NCI-H1694 treated with DMSO at 0.1 percent for 48 hours (cell line): ENCODE results near the gene INO80.
"Not testable (repeated sequence)": the region's sequence is repeated elsewhere in the genome, so short reads cannot be mapped to it uniquely, and the experiment has no call there.

Experiments
- DNase-seq: peaks from one replicate; lab custom pipeline; 2025; lab: John Stamatoyannopoulos, UW

The INO80 gene

DNA sequence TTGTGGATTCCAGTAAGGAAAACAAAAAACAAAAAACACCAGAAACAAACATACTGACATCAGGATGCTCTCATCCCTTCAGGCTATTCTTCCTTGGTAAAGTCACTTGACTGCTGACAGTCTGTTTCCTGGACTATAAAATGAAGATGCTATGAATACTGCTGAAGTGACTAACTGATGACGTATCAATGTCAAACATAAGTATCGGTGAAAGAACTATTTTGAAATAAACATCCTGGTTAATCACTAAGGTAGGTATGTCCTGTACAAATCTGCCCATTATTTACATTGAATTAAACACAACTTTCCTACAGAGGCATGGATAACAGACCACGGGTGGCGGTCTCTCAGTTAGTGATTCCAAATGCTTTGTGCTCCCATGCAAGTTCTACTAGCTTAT, 116.9 kb downstream of the INO80 start:
- no peak for DNase-seq

DNA sequence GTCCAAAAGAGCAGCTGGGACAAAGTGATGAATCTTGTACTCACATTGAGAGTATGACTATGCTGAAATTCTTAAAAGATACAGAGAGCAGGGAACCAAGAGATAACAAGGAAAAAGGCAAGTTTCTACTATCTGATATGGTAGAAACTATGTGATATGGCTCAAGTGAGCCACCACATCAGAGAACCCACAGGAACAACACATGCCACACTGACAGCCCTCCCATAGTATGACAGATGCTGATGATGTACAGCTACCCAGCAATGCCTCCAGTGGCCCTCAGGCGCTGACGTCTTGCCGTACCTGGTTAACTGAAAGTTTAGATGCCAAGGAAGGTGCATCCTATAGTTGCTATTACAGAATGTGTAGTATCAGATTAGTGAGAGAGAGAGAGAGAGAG, 120.4 kb downstream of the INO80 start:
- DNase-seq, result no peak

DNA sequence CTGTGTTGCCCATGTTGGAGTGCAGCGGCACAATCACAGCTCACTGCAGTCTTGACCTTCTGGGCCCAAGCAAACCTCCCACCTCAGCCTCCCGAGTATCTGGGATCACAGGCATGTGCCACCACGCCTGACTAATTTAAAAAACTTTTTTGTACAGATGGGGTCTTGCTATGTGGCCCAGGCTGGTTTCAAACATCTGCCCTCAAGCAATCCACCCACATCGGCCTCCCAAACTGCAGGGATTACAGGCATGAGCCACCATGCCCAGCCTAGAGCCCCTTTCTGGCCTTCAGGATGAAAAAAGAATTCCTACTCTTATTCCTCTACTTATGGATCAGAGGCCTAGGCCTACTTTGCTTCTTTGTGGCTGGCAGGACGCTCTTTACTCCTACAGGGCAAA, 123.3 kb downstream of the INO80 start:
- DNase-seq, result no peak

DNA sequence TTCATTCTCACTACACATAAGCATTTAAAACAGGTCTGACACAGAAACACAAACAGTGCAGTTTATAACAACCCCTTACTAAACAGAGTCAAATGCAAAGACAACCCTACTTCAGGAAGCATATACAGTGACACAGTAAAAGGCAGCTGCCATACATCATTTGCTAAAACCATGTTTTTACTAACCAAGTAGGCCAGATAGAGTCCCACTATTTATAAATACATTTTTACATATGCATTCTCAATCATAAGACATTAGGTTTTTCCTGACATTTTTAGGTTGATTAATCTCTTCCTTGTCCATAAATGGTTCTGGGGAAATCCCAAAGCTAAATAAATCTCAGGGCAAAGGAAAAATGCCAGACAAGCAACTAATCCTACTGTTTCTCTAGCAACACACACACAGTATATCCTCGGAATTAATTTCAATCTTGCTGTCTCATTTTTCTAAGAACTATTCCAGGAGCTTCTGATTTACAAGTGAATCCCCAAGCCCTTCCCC, 123.8 kb downstream of the INO80 start:
- DNase-seq, result no peak

DNA sequence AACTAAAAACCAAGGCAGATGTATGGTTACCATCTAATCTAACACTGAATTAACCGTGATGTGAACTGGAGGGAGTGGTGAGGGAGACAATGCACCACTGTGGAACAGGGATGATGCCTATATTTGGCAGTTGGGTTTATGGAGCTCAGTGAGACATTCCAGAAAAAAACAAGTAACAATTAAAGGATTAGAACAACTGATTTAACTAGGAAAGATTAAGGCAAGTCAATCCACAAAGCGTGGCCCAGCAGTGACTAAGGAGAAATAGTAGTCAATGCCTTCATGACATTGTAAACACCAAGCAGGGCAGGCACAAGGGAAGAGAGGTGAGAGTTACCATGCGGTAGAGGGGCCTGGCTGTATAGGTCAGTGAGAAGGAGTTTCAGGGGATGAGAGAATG, 124.7 kb downstream of the INO80 start:
- DNase-seq, result no peak

DNA sequence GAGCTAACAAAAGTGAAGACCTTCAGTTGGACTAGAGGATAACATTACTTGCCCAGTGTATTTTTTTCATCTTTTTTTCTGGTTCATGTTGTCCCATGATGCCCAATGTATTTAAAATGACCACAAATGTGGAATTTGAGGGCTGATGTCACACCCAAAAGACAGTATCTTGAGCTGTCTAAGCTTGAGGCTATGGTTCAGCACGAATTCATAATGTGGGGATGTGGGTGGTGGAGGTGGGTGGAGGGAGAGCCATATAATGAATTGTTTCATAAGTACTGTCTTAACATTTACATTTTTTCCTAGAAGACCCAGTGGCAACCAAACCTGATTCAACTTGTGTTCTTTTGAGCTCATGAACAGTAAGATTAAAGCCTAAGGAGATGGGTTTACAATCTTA, 125.3 kb downstream of the INO80 start:
- no peak for DNase-seq

DNA sequence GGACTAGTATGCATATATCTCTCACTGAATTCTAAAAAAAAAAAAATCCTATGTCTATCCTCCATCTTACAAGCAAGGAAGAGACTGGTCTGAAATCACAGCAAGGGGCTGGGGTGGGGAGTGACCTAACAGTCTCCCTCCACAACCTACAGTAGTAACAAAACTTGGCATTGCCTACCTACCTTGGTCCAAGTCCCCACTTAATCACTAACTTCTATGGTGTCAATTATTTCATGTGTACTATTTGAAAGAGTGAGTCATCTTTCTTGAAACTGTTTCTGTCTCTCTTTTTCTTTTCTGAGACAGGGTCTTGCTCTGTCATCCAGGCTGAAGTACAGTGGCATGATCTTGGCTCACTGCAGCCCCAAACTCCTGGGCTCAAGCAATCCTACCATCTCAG, 126.0 kb downstream of the INO80 start:
- no peak for DNase-seq

DNA sequence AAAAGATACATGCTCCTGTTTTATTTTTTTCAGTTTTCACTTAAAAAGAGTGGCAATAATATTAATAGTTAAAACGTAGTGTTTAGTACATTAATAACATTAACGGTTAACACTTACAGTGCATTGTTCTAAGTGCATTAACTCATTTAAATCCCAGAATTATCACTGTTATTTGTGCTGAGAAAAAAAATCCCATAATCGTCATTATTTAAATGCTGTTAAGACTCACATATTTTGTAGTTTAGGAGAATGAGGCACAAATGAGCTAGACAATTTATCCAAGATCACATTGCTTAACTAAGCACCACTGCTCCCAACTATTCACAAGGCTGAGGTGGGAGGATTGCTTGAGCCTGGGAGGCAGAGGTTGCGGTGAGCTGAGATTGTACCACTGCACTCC, 127.9 kb downstream of the INO80 start:
- no peak for DNase-seq

DNA sequence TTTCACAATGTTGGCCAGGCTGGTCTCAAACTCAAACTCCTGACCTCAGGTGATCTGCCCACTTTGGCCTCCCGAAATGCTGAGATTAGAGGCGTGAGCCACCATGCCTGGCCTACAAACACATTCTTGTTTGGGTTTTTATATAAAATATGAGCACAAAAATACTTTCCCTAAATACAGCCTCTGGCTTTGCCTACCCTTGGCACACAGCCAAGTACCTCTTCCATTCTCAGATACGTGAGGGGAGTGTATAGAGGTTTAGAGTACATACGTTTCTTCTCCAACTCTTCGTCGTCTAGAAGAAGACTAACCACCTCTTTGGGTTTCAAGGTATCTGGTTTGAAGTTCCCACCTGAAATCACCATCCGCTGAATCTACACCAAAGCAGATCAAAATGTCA, 129.3 kb downstream of the INO80 start:
- no peak for DNase-seq

DNA sequence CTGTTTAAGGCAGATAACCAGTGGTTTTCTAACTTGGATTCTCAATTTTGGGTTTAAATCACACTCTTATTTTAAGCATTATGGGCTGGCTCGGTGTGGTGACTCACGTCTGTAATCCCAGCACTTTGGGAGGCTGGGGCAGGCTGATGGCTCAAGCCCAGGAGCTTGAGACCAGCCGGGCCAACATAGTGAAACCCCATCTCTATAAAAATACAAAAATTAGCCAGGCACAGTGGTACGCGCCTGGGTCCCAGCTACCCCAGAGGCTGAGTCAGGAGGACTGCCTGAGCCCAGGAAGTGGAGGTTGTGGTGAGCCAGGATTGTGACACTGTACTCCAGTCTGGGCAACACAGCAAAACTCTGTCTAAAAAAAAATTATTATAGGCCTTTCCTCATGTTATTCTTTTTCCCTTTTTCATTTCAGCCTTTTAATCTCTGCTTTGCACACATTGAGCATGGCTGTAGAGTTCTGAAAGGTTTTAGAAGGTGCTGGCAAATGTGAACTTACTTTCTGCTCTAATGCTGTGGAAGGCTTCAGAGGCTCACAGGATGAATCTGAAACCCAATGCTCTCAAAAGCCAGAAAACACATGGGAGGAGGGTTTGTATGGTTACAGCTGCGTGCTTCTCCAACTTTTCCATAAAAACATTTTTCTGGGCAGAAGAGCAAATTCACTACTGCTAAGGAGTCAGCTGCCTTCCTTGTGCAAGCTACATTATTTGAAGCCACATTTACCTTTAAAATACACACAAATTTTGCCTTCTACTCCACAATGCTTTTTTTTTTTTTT, 130.3 kb downstream of the INO80 start:
- DNase-seq, result no peak

DNA sequence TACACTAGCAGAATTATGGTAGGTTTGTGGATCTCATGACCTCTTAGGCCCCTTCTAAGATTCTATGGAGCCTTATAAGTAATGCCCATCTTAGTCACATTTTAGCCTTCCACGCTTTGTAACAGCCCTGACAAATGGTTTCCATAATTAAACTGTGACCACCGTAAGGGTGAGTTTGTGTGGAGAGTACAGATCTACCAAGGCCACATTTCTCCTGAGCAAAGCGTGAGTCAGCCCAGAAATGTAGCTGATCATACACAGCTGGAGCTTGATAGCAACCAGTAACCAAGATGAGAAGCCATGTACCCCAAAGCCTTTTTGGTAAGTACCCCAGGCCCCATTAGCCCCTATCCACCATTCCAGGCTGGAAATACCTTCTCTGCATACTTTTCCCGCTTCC, 131.1 kb downstream of the INO80 start:
- no peak for DNase-seq

DNA sequence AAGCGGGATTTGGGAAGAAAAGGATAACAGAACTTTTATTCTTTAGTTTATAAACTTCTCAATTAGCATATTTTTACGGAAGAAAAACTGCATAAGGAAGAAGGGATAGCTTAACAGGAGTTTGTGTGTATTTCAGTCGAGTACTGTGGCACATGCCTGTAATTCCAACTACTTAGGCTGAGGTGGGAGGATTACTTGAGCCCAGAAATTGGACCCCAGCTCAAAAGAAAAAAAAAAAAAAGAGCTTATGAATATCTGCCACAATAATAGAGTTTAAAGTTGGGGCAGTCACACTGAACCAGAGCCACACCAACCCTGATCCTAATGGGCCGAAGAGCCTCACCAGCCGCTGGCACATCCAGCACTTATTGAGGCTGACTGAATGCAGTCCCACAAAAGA, 131.7 kb downstream of the INO80 start:
- DNase-seq, result no peak

DNA sequence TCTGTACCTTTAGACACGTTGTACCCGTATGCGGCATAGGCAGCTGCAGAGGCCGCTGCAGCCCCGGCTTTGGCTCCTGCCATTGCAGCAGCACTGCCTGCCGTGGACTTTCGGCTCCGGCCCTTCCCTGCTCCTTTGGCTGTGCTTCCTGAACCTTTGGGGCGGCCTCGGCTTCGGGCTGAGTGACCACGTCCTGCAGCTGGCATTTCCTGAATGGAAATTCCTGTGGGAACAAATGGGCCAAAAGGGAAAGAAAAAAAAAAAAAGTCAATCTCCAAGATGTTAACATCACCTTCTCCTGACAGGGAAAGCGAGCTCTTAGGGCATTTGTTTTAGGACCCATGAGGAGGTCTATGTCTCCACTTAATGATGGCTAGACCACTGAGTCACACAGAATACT, 133.2 kb downstream of the INO80 start:
- DNase-seq, result no peak

DNA sequence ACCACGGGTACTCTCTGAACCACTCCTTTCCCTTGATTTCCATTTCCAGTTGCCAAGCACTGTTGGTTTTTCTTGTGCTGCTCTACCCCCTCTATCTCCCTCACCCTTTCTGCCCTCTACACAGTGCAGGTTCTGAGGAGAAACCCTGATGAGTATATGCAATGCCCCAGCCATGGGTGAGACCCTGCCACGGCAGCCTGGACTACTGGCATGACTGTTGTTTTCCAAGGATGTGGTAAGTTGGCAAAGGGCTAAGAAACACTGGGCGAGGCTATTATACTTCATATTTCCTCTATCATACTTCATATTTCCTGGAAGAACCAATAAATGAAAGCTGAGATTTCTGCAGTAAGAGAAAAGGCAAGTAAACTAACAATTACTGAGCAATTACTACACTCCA, 134.9 kb downstream of the INO80 start:
- no peak for DNase-seq

DNA sequence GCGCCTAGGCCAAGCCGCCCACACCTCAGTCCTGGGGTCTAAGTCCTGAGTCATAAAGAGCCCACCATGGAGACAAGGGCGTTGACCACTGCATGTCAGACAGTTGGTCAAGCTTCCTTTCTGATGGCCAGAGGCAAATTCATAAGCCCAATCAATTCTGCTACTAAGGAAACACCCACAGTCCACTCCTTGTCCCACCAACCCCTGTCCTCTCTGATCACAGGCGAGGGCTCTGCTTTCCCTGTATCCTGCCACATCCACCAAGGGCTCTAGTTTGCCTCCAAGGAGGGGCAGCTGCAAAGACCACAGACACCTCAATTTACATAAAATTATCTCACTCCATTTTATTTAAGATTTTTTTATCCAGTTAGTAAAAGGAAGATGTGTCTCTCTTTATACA, 137.5 kb downstream of the INO80 start:
- no peak for DNase-seq

DNA sequence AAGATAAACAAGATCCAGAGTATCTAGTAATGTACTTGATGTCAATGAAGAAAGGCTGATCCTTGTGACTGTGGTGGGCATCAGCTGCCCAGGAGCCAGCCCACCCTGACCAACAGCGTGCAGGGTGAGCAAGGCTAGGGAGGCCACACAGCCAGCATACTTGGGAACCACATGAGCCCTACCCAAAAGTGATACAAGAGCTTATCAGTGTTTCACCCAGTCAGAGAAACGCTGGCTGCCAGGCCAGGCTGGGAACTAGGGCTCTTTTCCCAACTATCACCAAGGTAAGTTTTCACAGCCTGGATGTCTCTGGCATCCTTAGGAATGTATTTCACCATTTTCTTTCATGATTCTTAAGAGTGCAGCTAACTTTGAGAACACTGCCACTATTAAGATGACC, 137.9 kb downstream of the INO80 start:
- no peak for DNase-seq

DNA sequence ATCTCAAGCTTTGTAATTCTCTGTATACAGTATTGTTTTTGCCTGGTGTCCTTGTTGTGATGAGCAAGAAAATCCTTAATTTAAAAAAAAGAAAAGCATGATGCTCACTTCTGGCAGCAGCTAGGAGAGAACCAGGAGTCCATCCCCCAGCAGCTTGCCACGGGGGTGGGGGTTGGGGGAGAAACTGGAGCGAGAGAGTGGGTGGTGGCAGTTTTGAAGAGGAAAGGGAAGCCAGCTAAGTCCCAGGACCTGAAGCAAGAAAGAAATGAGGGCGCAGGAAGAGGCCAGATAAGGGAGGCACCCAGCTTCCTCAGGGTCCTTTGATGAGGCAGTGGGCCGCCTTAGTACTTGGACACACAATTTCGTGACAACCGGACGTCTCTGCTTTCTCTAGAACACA, 139.3 kb downstream of the INO80 start:
- no peak for DNase-seq

DNA sequence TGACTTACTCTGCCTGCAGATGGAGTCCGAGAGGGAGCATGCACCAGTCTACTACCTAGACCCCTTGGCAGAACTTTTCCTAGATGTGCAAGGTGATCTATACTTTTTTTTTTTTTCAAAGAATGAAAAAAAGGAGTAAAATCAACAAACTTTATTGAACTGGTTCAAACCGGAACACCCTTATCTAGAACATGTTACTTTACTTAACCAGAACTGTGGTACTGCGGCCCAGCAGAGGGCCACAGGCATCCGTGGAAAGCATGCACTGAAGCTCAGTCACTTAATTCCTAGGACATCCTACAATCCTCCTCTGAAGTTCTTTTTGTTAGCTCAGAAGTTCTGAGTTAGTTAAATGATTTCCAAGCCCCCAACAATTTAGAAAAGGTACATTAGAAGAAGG, 141.2 kb downstream of the INO80 start:
- no peak for DNase-seq

DNA sequence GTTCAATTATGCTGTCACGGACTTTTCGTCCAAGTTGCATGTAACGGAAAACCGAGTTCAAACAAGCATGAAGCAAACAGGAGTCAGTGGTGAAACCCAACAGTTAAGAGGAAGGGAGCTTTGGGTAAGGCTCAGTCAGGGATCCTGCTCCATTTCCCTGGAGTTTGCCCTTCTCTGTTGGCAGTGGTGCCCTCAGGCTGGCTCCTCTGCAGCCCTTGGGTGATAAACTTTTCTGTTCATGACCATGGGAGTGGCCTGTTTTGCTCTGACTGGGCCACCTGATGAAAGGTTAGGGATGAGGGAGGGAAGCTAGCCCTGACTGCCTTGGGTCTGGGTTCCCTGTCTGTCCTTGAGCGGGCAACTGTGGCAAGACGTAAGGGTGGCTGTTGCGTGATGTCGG, 146.7 kb downstream of the INO80 start:
- no peak for DNase-seq

DNA sequence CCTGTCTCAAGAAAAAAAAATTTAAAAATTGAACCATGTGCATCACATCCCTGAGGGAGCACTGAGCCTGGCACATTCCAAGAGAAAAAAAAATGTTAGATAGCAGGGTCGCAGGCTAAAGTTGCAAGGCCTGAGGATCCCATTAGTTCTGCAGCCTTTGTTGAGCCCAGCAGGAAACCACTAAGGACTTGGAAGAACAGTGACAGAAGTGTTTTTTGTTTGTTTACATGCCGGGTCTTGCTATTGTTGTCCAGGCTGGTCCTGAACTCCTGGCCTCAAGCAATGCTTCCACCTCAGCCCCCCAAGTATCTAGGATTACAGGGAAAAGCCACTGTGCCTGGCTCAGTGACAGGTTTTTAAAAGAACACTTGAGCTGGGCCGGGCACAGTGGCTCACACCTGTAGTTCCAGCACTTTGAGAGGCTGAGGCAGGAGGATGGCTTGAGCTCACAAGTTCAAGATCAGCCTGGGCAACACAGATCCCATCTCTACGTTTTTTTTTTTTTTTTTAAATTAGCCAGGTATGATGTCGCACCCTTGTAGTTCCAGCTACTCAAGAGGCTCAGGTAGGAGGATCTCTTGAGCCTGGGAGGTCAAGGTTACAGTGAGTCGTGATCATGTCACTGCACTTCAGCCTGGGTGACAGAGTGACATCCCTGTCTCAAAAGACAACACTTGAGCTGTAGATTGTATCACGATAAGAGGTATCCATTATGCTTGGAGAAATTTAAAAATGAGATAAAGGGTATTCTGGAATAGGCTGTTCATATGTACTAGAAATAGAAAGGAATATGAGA, 147.6 kb downstream of the INO80 start:
- DNase-seq, result no peak

DNA sequence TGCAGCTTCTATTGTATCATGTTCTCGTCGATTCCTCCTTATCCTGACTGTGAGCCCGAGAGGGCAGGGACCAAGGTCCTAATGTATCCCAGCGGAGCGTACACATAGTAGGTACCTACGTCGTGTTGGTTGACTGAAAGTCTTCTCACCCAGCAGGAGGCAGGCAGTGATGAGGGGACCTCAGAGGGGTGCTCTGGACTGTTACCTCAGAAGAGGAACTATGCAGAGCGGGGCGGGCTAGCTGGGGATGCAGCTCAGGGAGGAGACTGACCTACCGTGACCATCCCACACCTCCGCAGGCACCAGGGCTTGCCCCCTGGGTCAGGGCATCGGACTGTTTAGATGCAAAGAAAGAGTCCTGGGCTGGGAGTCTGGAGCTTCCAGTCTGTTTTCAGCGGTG, 151.4 kb downstream of the INO80 start:
- DNase-seq, result no peak

DNA sequence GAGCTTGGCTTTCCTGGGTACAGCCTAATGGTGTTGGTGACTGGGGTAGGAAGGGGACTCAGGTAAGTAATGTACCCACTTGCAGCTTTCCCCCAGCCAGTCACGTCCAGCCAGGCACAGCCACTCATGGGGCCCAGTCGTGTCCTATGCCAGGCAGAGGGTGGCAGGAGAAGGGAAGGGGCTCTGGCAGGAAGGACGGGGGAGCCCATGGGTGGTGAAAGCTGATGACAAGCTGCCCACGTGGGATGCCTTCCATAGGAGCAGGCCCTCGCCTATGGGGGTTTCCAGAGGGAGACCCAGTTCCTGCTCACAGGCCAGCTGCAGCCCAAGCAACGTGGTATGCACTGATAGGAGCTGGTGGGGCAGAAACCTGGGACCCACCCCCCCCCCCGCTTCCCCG, 152.1 kb downstream of the INO80 start:
- DNase-seq, result no peak

DNA sequence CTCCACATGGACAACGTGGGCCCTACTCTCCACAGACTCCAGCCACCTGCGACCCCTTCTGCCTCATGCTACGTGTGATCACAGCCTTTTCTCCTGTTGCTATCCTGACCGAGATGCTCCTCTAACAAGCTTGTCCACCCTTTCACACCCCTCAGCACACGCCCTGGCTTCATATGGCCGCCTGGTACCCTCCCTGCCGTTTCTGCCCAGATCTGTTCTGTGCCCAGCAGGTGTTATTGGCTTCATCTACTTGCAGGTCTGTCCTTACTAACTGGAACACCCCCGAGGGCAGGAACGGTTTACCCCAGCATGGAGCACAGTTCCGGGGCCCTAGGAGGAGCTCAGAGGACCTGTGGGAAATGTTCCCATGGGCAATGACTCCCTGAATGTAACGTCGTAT, 152.9 kb downstream of the INO80 start:
- no peak for DNase-seq

DNA sequence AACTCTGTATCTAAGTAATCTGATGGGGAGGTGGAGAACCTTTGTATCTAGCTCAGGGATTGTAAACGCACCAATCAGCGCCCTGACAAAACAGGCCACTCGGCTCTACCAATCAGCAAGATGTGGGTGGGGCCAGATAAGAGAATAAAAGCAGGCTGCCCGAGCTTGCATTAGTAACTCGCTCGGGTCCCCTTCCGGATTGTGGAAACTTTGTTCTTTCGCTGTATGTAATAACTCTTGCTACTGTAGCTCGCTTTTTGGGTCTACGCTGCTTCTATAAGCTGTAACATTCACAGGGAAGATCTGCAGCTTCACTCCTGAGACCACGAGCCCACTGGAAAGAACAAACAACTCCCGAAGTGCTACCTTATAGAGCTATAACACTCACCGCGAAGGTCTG, 153.8 kb downstream of the INO80 start:
- DNase-seq, result not testable (repeated sequence)
